Measurements from ENCODE around the gene BRMS1. TPM values are rescaled to one million over a fixed set of nuclear protein-coding genes. Genes with fewer than 3 reads are reported as not detected.

The BRMS1 gene
- total RNA-seq, 1 donor from 2014 or later, result 60.6 TPM

GRCh38 chr11:66338276-66339161 is 6.4 kb downstream of the BRMS1 start:
- DNase-seq (ENCODE audit: extremely low read depth, low read depth, low spot score), result no peak

GRCh38 chr11:66337103-66337899 is 7.6 kb downstream of the BRMS1 start:
- no peak for DNase-seq (ENCODE audit: extremely low read depth, low read depth, low spot score)

GRCh38 chr11:66336234-66337102 is 8.4 kb downstream of the BRMS1 start, which contains the start of gene RIN1:
Gene RIN1 (minus strand): TSS chr11:66336434. CDS start chr11:66336402, 32 bp downstream.
- DNase-seq (ENCODE audit: extremely low read depth, low read depth, low spot score), result peak; percentile 63

- no peak for DNase-seq (ENCODE audit: extremely low read depth, low read depth, low spot score)
Observed at GRCh38 chr11:66335531-66336233, 9.2 kb downstream of the BRMS1 start.

- DNase-seq (ENCODE audit: extremely low read depth, low read depth, low spot score), result no peak
Observed at GRCh38 chr11:66334605-66335442, 10.1 kb downstream of the BRMS1 start.

- no peak for DNase-seq (ENCODE audit: extremely low read depth, low read depth, low spot score)
Observed at GRCh38 chr11:66333896-66334604, 10.9 kb downstream of the BRMS1 start.

- no peak for DNase-seq (ENCODE audit: extremely low read depth, low read depth, low spot score)
Observed at GRCh38 chr11:66333220-66333877, 11.6 kb downstream of the BRMS1 start.

- DNase-seq (ENCODE audit: extremely low read depth, low read depth, low spot score), result no peak
Observed at GRCh38 chr11:66332371-66333219, 12.3 kb downstream of the BRMS1 start.

- no peak for DNase-seq (ENCODE audit: extremely low read depth, low read depth, low spot score)
Observed at GRCh38 chr11:66331542-66332370, 13.1 kb downstream of the BRMS1 start.

- DNase-seq (ENCODE audit: extremely low read depth, low read depth, low spot score), result no peak
Observed at GRCh38 chr11:66330931-66331330, 14.0 kb downstream of the BRMS1 start.

GRCh38 chr11:66329165-66329673 is 15.7 kb downstream of the BRMS1 start:
- DNase-seq (ENCODE audit: extremely low read depth, low read depth, low spot score), result no peak

- DNase-seq (ENCODE audit: extremely low read depth, low read depth, low spot score), result no peak
Observed at GRCh38 chr11:66328302-66329144, 16.4 kb downstream of the BRMS1 start.

- no peak for DNase-seq (ENCODE audit: extremely low read depth, low read depth, low spot score)
Observed at GRCh38 chr11:66328031-66328301, 16.9 kb downstream of the BRMS1 start.

GRCh38 chr11:66327171-66328030 is 17.5 kb downstream of the BRMS1 start:
- DNase-seq (ENCODE audit: extremely low read depth, low read depth, low spot score), result no peak

Data from glomerular endothelial cell (primary cell).